ENCODE measurements around the gene PCGF1. TPM values are rescaled to one million over a fixed set of nuclear protein-coding genes. Genes with fewer than 3 reads are reported as not detected.

The PCGF1 gene
- total RNA-seq: 20.3 TPM
- long read RNA-seq, transcript PCGF1-204 (8 exons, 1,056 nt): major isoform, 18 of 23 reads
- long read RNA-seq, partial matches to known transcripts: 1 of 23 reads
- long read RNA-seq, other reads (novel, unspliced or antisense): 3 of 23 reads

GRCh38 chr2:74507145-74507925, at the start of gene PCGF1:
Gene PCGF1 (minus strand): TSS chr2:74507695. CDS start chr2:74507668, 27 bp downstream.
- intact Hi-C loops (cut with DNase I): no loop called here
- ATAC-seq (ENCODE audit: poor library complexity): peak; percentile 97

GRCh38 chr2:74556831-74557370, 49.4 kb upstream of the PCGF1 start:
- ATAC-seq (ENCODE audit: poor library complexity) (no peak), DNase-seq (no peak)
- intact Hi-C loops (cut with DNase I): no loop called here

More at GRCh38 chr2:74507145-74507925, at the start of gene PCGF1:
- DNase-seq: peak; percentile 100

GRCh38 chr2:74556159-74556558, 48.7 kb upstream of the PCGF1 start:
- intact Hi-C loops (cut with DNase I): no loop called here
- no peak for ATAC-seq (ENCODE audit: poor library complexity)
- no peak for DNase-seq

GRCh38 chr2:74555610-74556103, 48.2 kb upstream of the PCGF1 start:
- no peak for ATAC-seq (ENCODE audit: poor library complexity)
- intact Hi-C loops (cut with DNase I): no loop called here

GRCh38 chr2:74554820-74555531, 47.5 kb upstream of the PCGF1 start:
- DNase-seq (peak; percentile 73), ATAC-seq (ENCODE audit: poor library complexity) (peak; percentile 45)
- intact Hi-C loops (cut with DNase I): no loop called here

More at GRCh38 chr2:74555610-74556103, 48.2 kb upstream of the PCGF1 start:
- DNase-seq: peak; percentile 49

- intact Hi-C loops (cut with DNase I): no loop called here
- DNase-seq (peak; percentile 94), ATAC-seq (ENCODE audit: poor library complexity) (peak; percentile 90)
Measured at GRCh38 chr2:74553892-74554819, 46.7 kb upstream of the PCGF1 start, which contains the start of the genes DOK1 and LOXL3. Gene DOK1 (plus strand): TSS chr2:74554720. CDS start chr2:74554755, 35 bp downstream. Gene LOXL3 (minus strand): TSS chr2:74553942. CDS start chr2:74552634, 1,308 bp downstream.

- no peak for DNase-seq
- ATAC-seq (ENCODE audit: poor library complexity): no peak
- intact Hi-C loops (cut with DNase I): no loop called here
Measured at GRCh38 chr2:74552914-74553811, 45.7 kb upstream of the PCGF1 start.

- no peak for ATAC-seq (ENCODE audit: poor library complexity)
- intact Hi-C loops (cut with DNase I): no loop called here
- DNase-seq: no peak
Measured at GRCh38 chr2:74551942-74552913, 44.7 kb upstream of the PCGF1 start.

GRCh38 chr2:74551530-74551929, 44.0 kb upstream of the PCGF1 start:
- ATAC-seq (ENCODE audit: poor library complexity) (no peak), DNase-seq (no peak)
- intact Hi-C loops (cut with DNase I): no loop called here

GRCh38 chr2:74550231-74550630, 42.7 kb upstream of the PCGF1 start:
- DNase-seq (no peak), ATAC-seq (ENCODE audit: poor library complexity) (no peak)
- intact Hi-C loops (cut with DNase I): no loop called here

GRCh38 chr2:74548900-74549826, 41.7 kb upstream of the PCGF1 start:
- peak; percentile 87 for DNase-seq
- peak; percentile 90 for ATAC-seq (ENCODE audit: poor library complexity)
- intact Hi-C loops (cut with DNase I): no loop called here

- intact Hi-C loops (cut with DNase I): no loop called here
- no peak for ATAC-seq (ENCODE audit: poor library complexity)
- DNase-seq: no peak
Measured at GRCh38 chr2:74548285-74548899, 40.9 kb upstream of the PCGF1 start.

GRCh38 chr2:74546004-74546403, 38.5 kb upstream of the PCGF1 start:
- DNase-seq (no peak), ATAC-seq (ENCODE audit: poor library complexity) (no peak)
- intact Hi-C loops (cut with DNase I): no loop called here

GRCh38 chr2:74544634-74545033, 37.1 kb upstream of the PCGF1 start:
- intact Hi-C loops (cut with DNase I): no loop called here
- DNase-seq (no peak), ATAC-seq (ENCODE audit: poor library complexity) (no peak)

- intact Hi-C loops (cut with DNase I): no loop called here
- ATAC-seq (ENCODE audit: poor library complexity) (no peak), DNase-seq (no peak)
Measured at GRCh38 chr2:74542978-74543377, 35.5 kb upstream of the PCGF1 start.
